Mesothelial cell of epicardium (in vitro differentiated cells): ENCODE measurements around the gene CKLF. TPM values are rescaled to one million over a fixed set of nuclear protein-coding genes. Genes with fewer than 3 reads are reported as not detected.
"Not testable (repeated sequence)": the region's sequence is repeated elsewhere in the genome, so short reads cannot be mapped to it uniquely, and the experiment has no call there.

Source experiments
- DNase-seq, 2 experiments: peaks; one replicate each; pipeline ENCODE4 v3.0.0; 2021; ENCODE audit warnings: low spot score in 2 of 2; ENCODE audit not compliant: unreplicated experiment in 2 of 2
- H3K27ac Mint-ChIP-seq: 2 replicates; pipeline ENCODE4 v1.8.0; 2021; ENCODE audit warnings: mixed read lengths
- H3K27me3 Mint-ChIP-seq: 2 replicates; pipeline ENCODE4 v1.8.0; 2021; ENCODE audit warnings: low read depth, mixed read lengths
- H3K36me3 Mint-ChIP-seq: 2 replicates; pipeline ENCODE4 v1.8.0; 2021; ENCODE audit warnings: mixed read lengths
- H3K4me1 Mint-ChIP-seq: 2 replicates; pipeline ENCODE4 v1.8.0; 2021; ENCODE audit warnings: mixed read lengths
- H3K4me3 Mint-ChIP-seq: 2 replicates; pipeline ENCODE4 v1.8.0; 2021; ENCODE audit warnings: mild to moderate bottlenecking, moderate library complexity, mixed read lengths
- H3K9me3 Mint-ChIP-seq: 2 replicates; pipeline ENCODE4 v1.8.0; 2021; ENCODE audit warnings: mixed read lengths
- CTCF ChIP-seq: fragments of 200-600 bp; sonication (generic); IDR thresholded peaks from one replicate; pipeline ENCODE4 v1.5.0; 2021; ENCODE audit warnings: antibody characterized with exemption; ENCODE audit not compliant: unreplicated experiment
- total RNA-seq: library from RNA; stranded (reverse); gene quantifications from 3 replicates; pipeline ENCODE4 v1.2.1, GENCODE V29; 2021

CKLF gene
- total RNA-seq, 1 donor from 2014 or later: 31.1 TPM

- peaks cover 39% of the 10 kb centered on the region for H3K36me3 Mint-ChIP-seq
- H3K9me3 Mint-ChIP-seq: no peaks in the 10 kb centered on the region
- H3K4me3 Mint-ChIP-seq: no peak overlapping the region
- DNase-seq: no peak
- H3K27ac Mint-ChIP-seq: no peak overlapping the region
- no peaks in the 10 kb centered on the region for H3K27me3 Mint-ChIP-seq
- peaks cover 11% of the 10 kb centered on the region for H3K4me1 Mint-ChIP-seq
- TF ChIP-seq CTCF: no peak
These were observed 39.9 kb upstream of the CKLF start for GRCh38 chr16:66512272-66513110.

- no peak for DNase-seq
- no peak overlapping the region for H3K27ac Mint-ChIP-seq
- peaks cover 33% of the 10 kb centered on the region for H3K36me3 Mint-ChIP-seq
- H3K4me3 Mint-ChIP-seq: no peak overlapping the region
- no peak for TF ChIP-seq CTCF
- H3K4me1 Mint-ChIP-seq: peaks cover 11% of the 10 kb centered on the region
- no peaks in the 10 kb centered on the region for H3K9me3 Mint-ChIP-seq
- H3K27me3 Mint-ChIP-seq: no peaks in the 10 kb centered on the region
These were observed 39.2 kb upstream of the CKLF start for GRCh38 chr16:66513111-66513723.

GRCh38 chr16:66514391-66514790 lies 38.0 kb upstream of the CKLF start:
- not testable (repeated sequence) for H3K27ac Mint-ChIP-seq, H3K4me3 Mint-ChIP-seq, DNase-seq, H3K9me3 Mint-ChIP-seq, H3K27me3 Mint-ChIP-seq
- H3K4me1 Mint-ChIP-seq: peaks cover 11% of the 10 kb centered on the region
- peaks cover 28% of the 10 kb centered on the region for H3K36me3 Mint-ChIP-seq

- peaks cover 28% of the 10 kb centered on the region for H3K36me3 Mint-ChIP-seq
- peaks cover 11% of the 10 kb centered on the region for H3K4me1 Mint-ChIP-seq
- DNase-seq, H3K4me3 Mint-ChIP-seq, H3K27ac Mint-ChIP-seq, H3K9me3 Mint-ChIP-seq, H3K27me3 Mint-ChIP-seq: not testable (repeated sequence)
These were observed 37.3 kb upstream of the CKLF start for GRCh38 chr16:66514980-66515595.

- Mint-ChIP-seq H3K36me3 (peaks cover 28% of the 10 kb centered on the region), H3K4me1 (peaks cover 11% of the 10 kb centered on the region), H3K4me3 (no peak overlapping the region), H3K27ac (peak overlapping the region; percentile 94), H3K27me3 (no peaks in the 10 kb centered on the region), H3K9me3 (no peaks in the 10 kb centered on the region)
- TF ChIP-seq CTCF: no peak
- no peak for DNase-seq
These were observed 36.5 kb upstream of the CKLF start for GRCh38 chr16:66515596-66516508.

- TF ChIP-seq CTCF: no peak
- H3K27me3 Mint-ChIP-seq: no peaks in the 10 kb centered on the region
These were observed 35.9 kb upstream of the CKLF start for GRCh38 chr16:66516509-66516807.

More at GRCh38 chr16:66516509-66516807, 35.9 kb upstream of the CKLF start:
- H3K4me1 Mint-ChIP-seq: peaks cover 11% of the 10 kb centered on the region
- no peak overlapping the region for H3K4me3 Mint-ChIP-seq
- H3K36me3 Mint-ChIP-seq: peaks cover 28% of the 10 kb centered on the region
- H3K9me3 Mint-ChIP-seq: no peaks in the 10 kb centered on the region
- DNase-seq: no peak
- H3K27ac Mint-ChIP-seq: peak overlapping the region; percentile 94
